Activated CD4-positive, alpha-beta memory T cell treated with anti-CD3 and anti-CD28 coated beads for 36 hours (primary cell): ENCODE results near the gene GLYR1. TPM values are rescaled to one million over a fixed set of nuclear protein-coding genes. Genes with fewer than 3 reads are reported as not detected.

Experiments used
- CTCF ChIA-PET: fragments of 350-600 bp; sonication (Branson Sonifier 250); formaldehyde crosslinking; loops from one replicate; lab custom pipeline; 2021; ENCODE audit warnings: antibody characterized with exemption, inconsistent platforms; lab: Charles Lee
- POLR2A ChIA-PET: fragments of 350-600 bp; sonication (Branson Sonifier 250); formaldehyde crosslinking; loops from one replicate; lab custom pipeline; 2021; ENCODE audit warnings: antibody characterized with exemption; lab: Charles Lee
- DNase-seq: peaks from one replicate; pipeline ENCODE4 v3.0.0-alpha.2; 2020
- H3K27ac Mint-ChIP-seq: one replicate; pipeline ENCODE4 v1.8.0; 2021; ENCODE audit warnings: mixed read lengths
- H3K27me3 Mint-ChIP-seq: one replicate; pipeline ENCODE4 v1.8.0; 2021; ENCODE audit warnings: mixed read lengths
- H3K36me3 Mint-ChIP-seq: one replicate; pipeline ENCODE4 v1.8.0; 2021; ENCODE audit warnings: mixed read lengths
- H3K4me1 Mint-ChIP-seq: one replicate; pipeline ENCODE4 v1.8.0; 2021; ENCODE audit warnings: low read depth, mixed read lengths
- H3K4me3 Mint-ChIP-seq: one replicate; pipeline ENCODE4 v1.8.0; 2021; ENCODE audit warnings: mild to moderate bottlenecking, mixed read lengths
- H3K9me3 Mint-ChIP-seq: one replicate; pipeline ENCODE4 v1.8.0; 2021; ENCODE audit warnings: mixed read lengths
- intact Hi-C: fragments of 100-400 bp; cut with micrococcal nuclease; formaldehyde crosslinking; loops from one replicate; pipeline ENCODE4 v1.15.1; 2023
- total RNA-seq, 2 experiments: library from RNA; stranded (reverse); gene quantifications; one replicate each; pipeline ENCODE4 v1.2.3, GENCODE V29; 2021

The GLYR1 gene
- total RNA-seq, 2 experiments from 2014 or later = 71.6 to 73.3 TPM

GRCh38 chr16:4888428-4889135, 41.5 kb upstream of the GLYR1 start:
- no peak for DNase-seq
- Mint-ChIP-seq H3K4me3 (no peak overlapping the region), H3K9me3 (no peaks in the 10 kb centered on the region), H3K27ac (no peak overlapping the region), H3K4me1 (no peaks in the 10 kb centered on the region), H3K36me3 (peaks cover 19% of the 10 kb centered on the region), H3K27me3 (no peaks in the 10 kb centered on the region)
- ChIA-PET CTCF (interaction anchor here (0.8 kb wide), 1 partner anchor 238 kb away, joined by 3 read pairs; no protein-coding TSS in a partner anchor), POLR2A (no interaction called here)
- intact Hi-C loops = no loop called here

DNA sequence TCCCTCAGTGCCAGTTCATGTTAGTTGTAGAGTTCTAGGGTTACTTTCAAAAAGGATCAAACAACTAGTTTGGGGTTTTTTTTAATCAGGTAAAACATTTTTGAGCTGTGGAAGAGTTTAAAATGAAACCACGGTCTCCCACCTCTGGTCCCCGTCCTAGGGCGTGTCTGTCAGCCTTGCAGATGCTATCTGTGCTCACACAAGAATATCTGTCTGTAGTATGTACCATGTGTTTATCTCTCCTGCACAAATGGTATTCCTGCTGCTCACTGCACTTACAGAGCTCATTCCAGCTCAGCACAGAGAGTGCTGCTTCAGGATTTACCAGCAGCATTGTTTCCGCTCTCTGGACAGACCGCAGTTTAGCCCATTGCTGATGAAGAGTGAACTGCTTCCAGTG, 39.1 kb upstream of the GLYR1 start:
- H3K36me3 Mint-ChIP-seq = peaks cover 33% of the 10 kb centered on the region

DNA sequence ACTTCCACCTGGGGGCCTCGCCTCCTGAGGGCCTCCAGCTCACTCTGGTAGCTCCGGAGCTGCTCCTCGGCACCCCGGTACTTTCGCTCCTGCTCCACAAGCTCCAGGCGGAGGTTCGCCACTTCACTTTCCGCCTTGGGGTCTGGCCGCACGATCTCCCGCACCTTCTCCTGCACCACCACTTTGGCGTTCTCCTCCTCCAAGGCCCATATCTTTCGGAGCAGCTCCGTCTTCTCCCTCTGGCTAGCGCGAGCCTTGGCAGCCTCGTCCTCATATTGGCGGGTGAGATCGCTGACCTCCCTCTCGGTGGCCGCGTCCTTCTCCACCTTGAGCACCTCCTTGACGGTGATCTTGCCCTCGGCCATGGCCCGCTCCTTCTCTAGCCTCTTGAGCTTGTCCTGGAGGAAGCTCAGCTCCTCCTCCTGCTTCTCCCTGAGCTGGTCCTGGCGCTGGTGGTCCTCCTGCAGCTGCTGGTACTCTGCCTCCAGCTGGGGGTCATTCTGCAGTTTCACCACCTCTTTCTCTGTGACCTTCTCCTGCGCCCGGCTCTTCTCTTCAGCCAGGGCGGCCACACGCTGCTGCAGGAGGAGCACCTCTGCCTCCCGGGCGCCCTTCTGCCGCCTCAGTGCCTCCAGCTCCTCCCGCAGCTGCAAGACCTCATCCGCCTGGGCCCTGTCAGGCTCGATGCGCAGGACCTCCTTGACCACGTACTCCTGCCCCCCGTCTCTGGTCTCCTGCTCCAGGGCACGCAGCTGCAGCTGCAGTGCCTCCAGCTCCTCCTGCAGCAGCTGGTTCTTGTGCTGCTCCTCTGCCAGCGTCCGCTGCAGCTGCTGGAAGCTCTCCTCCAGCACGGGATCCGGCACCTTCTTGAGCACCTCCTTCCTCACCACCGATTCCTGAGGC, 38.1 kb upstream of the GLYR1 start:
- Mint-ChIP-seq H3K4me1 (no peaks in the 10 kb centered on the region), H3K9me3 (no peaks in the 10 kb centered on the region), H3K36me3 (peaks cover 35% of the 10 kb centered on the region), H3K27ac (no peak overlapping the region), H3K27me3 (no peaks in the 10 kb centered on the region), H3K4me3 (no peak overlapping the region)
- no peak for DNase-seq
- ChIA-PET CTCF (interaction anchor here (0.5 to 1.1 kb wide), 3 partner anchors 7 to 71 kb away, joined by 3 to 6 read pairs (median 4); no protein-coding TSS in a partner anchor), POLR2A (no interaction called here)
- intact Hi-C loops = no loop called here

More for the DNA sequence above, 39.1 kb upstream of the GLYR1 start:
- DNase-seq = no peak
- no peaks in the 10 kb centered on the region for H3K9me3 Mint-ChIP-seq
- intact Hi-C loops = no loop called here
- no peak overlapping the region for H3K4me3 Mint-ChIP-seq
- ChIA-PET POLR2A (no interaction called here), CTCF (no interaction called here)
- no peaks in the 10 kb centered on the region for H3K4me1 Mint-ChIP-seq
- no peaks in the 10 kb centered on the region for H3K27me3 Mint-ChIP-seq
- H3K27ac Mint-ChIP-seq = no peak overlapping the region

- Mint-ChIP-seq H3K4me1 (no peaks in the 10 kb centered on the region), H3K27ac (no peak overlapping the region), H3K36me3 (peaks cover 35% of the 10 kb centered on the region), H3K9me3 (no peaks in the 10 kb centered on the region), H3K27me3 (no peaks in the 10 kb centered on the region), H3K4me3 (no peak overlapping the region)
- DNase-seq = no peak
- ChIA-PET CTCF (interaction anchor here (1.1 kb wide), 1 partner anchor 72 kb away, joined by 4 read pairs; no protein-coding TSS in a partner anchor), POLR2A (interaction anchor here (0.7 kb wide), 1 partner anchor 214 kb away, joined by 3 read pairs; no protein-coding TSS in a partner anchor)
- intact Hi-C loops = no loop called here
These were observed 37.1 kb upstream of the GLYR1 start for GRCh38 chr16:4884209-4884608.

DNA sequence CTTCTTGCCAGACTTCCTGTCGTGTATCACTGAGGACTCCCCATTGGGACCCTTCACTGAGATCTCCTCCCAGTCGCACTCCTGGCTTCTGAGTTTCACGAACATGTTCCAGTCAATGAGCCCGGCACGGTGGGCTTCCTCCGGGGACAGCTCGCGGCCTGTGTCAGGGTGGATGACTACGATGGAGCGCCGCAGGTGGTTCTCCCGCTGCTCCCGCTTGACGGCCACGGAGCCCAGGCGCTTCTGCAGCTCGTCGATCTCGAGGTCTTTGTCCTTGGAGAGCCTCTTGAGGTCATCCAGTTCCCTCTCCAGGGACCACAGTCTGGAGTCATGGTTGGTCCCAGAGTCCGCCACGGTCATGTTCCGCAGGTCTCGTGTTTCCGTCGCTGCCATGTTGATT, 36.4 kb upstream of the GLYR1 start:
- ChIA-PET CTCF (no interaction called here), POLR2A (interaction anchor here (0.7 kb wide), 1 partner anchor 215 kb away, joined by 3 read pairs; no protein-coding TSS in a partner anchor)
- Mint-ChIP-seq H3K36me3 (peaks cover 38% of the 10 kb centered on the region), H3K9me3 (no peaks in the 10 kb centered on the region), H3K27me3 (no peaks in the 10 kb centered on the region), H3K27ac (no peak overlapping the region), H3K4me1 (no peaks in the 10 kb centered on the region), H3K4me3 (no peak overlapping the region)
- intact Hi-C loops = no loop called here
- DNase-seq = no peak

DNA sequence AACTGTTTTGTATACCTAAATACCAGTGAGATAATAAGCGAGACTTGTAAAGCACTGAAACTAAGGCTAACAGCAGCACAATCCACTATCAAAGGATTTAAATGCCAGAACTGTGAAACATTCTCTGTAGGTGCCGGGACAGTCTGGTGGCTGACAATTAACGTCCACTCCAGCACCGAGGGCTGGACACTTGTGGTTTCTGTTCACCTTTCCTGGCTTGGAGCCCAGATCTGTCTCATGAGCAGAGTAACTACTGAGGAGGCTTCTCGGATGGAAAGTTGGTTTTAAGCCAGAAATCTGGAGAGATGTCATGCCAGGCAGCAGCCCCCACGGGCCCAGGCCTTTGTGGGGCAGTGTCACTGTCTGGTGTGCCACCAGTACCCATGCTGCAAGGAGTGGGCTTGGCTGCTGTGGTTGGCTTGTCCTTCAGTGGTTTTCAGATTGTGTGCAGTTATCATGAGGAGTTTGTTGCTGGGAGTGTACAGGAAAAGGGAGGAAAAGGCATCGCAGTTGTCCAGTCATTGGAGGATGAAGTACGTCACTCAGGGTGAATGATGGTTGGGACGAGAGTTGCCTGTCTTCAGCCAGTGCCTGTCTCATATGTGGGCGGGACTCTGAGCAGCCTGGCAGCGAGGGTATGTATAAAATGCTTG, 35.7 kb upstream of the GLYR1 start:
- POLR2A ChIA-PET = no interaction called here

DNA sequence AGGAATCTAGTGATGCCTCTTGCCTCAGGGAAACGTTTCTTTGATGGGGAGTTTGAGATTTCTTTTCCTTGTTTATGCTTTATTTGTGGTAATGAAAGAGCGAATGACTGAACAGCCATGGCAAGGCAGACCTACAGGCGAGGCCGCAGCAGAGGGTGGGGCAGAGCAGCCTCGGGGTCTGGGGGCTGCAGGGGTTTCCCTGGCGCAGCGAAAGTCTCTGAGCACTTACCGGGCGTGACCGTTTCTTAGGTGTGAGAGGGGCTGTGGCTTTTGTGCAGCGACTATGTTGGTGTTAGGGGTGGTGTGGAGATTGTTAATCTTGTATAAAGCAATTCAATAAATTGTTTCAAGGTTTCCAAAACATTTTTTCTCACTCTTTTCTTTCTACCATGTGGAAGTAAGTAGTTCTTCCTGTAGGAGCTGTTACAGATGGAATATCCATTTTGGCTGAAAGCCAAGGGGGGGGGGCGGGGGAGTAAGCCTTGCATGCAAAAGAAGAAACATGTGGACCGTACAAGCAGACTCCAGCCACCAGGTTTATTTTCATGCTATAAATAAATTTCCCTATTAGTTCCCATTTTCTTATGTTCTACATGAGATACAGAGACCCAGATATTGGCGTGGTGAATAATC, 35.0 kb upstream of the GLYR1 start:
- Mint-ChIP-seq H3K36me3 (peaks cover 42% of the 10 kb centered on the region), H3K4me1 (no peaks in the 10 kb centered on the region), H3K4me3 (no peak overlapping the region), H3K9me3 (no peaks in the 10 kb centered on the region), H3K27me3 (no peaks in the 10 kb centered on the region), H3K27ac (no peak overlapping the region)
- POLR2A ChIA-PET = no interaction called here
- intact Hi-C loops = no loop called here
- CTCF ChIA-PET = no interaction called here
- no peak for DNase-seq

More for the DNA sequence above, 35.7 kb upstream of the GLYR1 start:
- Mint-ChIP-seq H3K27me3 (no peaks in the 10 kb centered on the region), H3K4me3 (no peak overlapping the region), H3K36me3 (peaks cover 38% of the 10 kb centered on the region), H3K27ac (no peak overlapping the region), H3K4me1 (no peaks in the 10 kb centered on the region), H3K9me3 (no peaks in the 10 kb centered on the region)
- no peak for DNase-seq
- intact Hi-C loops = no loop called here
- CTCF ChIA-PET = no interaction called here

- no peak overlapping the region for H3K27ac Mint-ChIP-seq
- H3K4me3 Mint-ChIP-seq = no peak overlapping the region
- no peaks in the 10 kb centered on the region for H3K4me1 Mint-ChIP-seq
- H3K36me3 Mint-ChIP-seq = peaks cover 47% of the 10 kb centered on the region
- CTCF ChIA-PET = no interaction called here
- POLR2A ChIA-PET = no interaction called here
- H3K27me3 Mint-ChIP-seq = no peaks in the 10 kb centered on the region
- no peak for DNase-seq
- H3K9me3 Mint-ChIP-seq = no peaks in the 10 kb centered on the region
- intact Hi-C loops = no loop called here
These were observed 33.0 kb upstream of the GLYR1 start for GRCh38 chr16:4880006-4880580.

- H3K27ac Mint-ChIP-seq = no peak overlapping the region
- no peaks in the 10 kb centered on the region for H3K4me1 Mint-ChIP-seq
- POLR2A ChIA-PET = no interaction called here
- intact Hi-C loops = no loop called here
- no peak for DNase-seq
- no peaks in the 10 kb centered on the region for H3K27me3 Mint-ChIP-seq
- CTCF ChIA-PET = no interaction called here
- no peaks in the 10 kb centered on the region for H3K9me3 Mint-ChIP-seq
- peaks cover 45% of the 10 kb centered on the region for H3K36me3 Mint-ChIP-seq
- no peak overlapping the region for H3K4me3 Mint-ChIP-seq
These were observed 32.0 kb upstream of the GLYR1 start for GRCh38 chr16:4879049-4879448.

GRCh38 chr16:4877380-4877685, 30.2 kb upstream of the GLYR1 start:
- H3K27me3 Mint-ChIP-seq = no peaks in the 10 kb centered on the region
- H3K4me1 Mint-ChIP-seq = no peaks in the 10 kb centered on the region
- H3K27ac Mint-ChIP-seq = no peak overlapping the region
- intact Hi-C loops = no loop called here
- H3K9me3 Mint-ChIP-seq = no peaks in the 10 kb centered on the region
- H3K36me3 Mint-ChIP-seq = peaks cover 37% of the 10 kb centered on the region
- DNase-seq = no peak
- POLR2A ChIA-PET = no interaction called here
- CTCF ChIA-PET = no interaction called here
- no peak overlapping the region for H3K4me3 Mint-ChIP-seq

- intact Hi-C loops = no loop called here
- CTCF ChIA-PET = no interaction called here
- no peak overlapping the region for H3K4me3 Mint-ChIP-seq
- POLR2A ChIA-PET = no interaction called here
- no peak for DNase-seq
- peaks cover 37% of the 10 kb centered on the region for H3K36me3 Mint-ChIP-seq
- H3K27ac Mint-ChIP-seq = no peak overlapping the region
- no peaks in the 10 kb centered on the region for H3K9me3 Mint-ChIP-seq
- H3K27me3 Mint-ChIP-seq = no peaks in the 10 kb centered on the region
- H3K4me1 Mint-ChIP-seq = no peaks in the 10 kb centered on the region
These were observed 29.7 kb upstream of the GLYR1 start for GRCh38 chr16:4876646-4877379.
